Activated T-helper 2 cell treated with anti-CD3 and anti-CD28 coated beads, Interferon-gamma antibody, Interleukin-2, Interleukin-4, amounts not matched to agents 10 μg/mL and 5 μg/mL and 100 μg/mL, durations not matched to agents 14 hours and 24 hours and 36 hours (primary cell): ENCODE data around the gene GRPEL1. TPM values are rescaled to one million over a fixed set of nuclear protein-coding genes. Genes with fewer than 3 reads are reported as not detected.

Experiments
- total RNA-seq: library from RNA; stranded (reverse); gene quantifications from 2 replicates; pipeline ENCODE4 v1.2.3, GENCODE V29; 2022

Gene GRPEL1
- total RNA-seq, 1 donor from 2014 or later: 84.6 TPM

Other genes with a start within 250 kb of the GRPEL1 start
- 34.9 and 35.1 TPM in 2 replicates for gene TBC1D14, start 158.2 kb downstream of the GRPEL1 start, total RNA-seq
- gene TADA2B, start 24.7 kb downstream of the GRPEL1 start, total RNA-seq: 12.9 and 13.3 TPM in 2 replicates
- gene SORCS2, start 124.5 kb upstream of the GRPEL1 start, total RNA-seq: 0.02 and 0.05 TPM in 2 replicates